HuH-7.5 (cell line): ENCODE measurements around the gene FAM83B.
"Not testable (repeated sequence)": the region's sequence is repeated elsewhere in the genome, so short reads cannot be mapped to it uniquely, and the experiment has no call there.

Source experiments
- DNase-seq: peaks from one replicate; pipeline ENCODE4 v3.0.0; 2011; ENCODE audit warnings: low spot score

The FAM83B gene

DNA sequence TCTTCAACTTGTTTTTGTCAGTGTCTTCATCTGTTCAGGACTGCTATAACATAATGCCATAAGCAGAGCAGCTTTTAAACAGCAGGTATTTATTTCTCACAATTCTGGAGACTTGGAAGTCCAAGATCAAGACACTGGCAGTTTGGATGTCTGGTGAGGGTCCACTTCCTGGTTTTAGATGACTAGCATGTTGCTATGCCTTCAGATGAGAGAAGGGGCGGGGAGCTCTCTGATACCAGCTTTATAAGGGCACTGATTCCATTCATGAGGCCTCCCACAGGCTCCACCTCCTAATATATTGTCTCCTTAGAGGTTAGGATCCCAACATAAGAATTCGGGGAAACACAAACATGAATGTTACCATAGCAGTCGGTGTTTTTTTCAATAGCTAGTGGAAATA is 52.9 kb downstream of the FAM83B start:
- DNase-seq, result no peak

DNA sequence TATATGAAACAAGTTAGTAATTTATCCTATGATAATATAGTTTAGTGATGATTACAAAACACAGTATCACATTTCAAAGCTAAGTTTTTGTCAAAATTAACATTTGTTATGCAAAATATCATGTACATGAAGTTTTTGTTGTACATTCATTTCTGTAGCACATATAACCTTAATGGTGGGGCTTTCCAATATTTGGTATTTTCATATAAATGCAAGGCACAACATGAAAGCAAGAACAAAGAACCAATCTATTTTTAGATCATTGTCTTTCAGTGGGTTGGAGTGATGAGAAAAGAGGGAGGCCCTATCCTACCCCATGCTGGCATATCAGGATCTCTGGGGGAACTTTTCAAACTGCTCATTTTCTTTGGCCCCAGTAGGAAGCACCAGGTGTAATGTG is 53.4 kb downstream of the FAM83B start:
- DNase-seq, result no peak

DNA sequence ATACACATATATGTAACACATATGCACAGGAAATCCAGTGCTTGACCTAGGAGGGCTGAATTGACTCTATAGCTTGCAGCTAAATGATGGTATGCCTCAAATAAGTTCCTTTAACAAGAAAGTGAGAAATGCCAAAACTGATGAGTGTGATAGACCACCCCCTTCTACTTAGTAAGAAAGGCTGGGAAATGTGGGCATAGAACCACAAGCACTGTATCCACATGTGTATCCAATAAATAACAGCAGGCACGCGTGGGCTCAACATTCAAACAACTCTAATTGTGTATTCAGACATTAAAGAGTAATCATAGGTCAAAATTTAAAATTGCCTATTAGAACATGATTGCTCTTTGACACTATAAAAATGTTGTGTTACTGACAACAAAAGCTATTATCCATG is 54.1 kb downstream of the FAM83B start:
- no peak for DNase-seq

DNA sequence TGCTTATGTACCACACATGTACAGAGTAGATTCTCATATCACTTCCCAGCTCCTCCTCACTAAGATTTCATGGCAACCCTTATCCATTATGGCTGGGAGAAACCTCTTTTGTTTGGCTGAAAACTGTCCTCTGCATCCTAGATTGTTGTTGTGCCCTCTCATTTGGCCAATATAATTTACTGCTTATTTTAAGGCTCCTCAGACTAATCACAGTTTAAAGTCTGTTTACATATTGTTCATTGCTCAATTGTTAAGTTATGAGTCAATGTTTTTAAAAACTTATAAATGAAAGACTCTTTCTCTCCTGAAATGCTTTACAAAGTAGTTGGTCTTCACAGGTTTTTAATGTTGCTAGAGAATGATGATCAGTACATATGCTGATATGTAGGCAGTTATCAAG is 57.3 kb downstream of the FAM83B start:
- no peak for DNase-seq

DNA sequence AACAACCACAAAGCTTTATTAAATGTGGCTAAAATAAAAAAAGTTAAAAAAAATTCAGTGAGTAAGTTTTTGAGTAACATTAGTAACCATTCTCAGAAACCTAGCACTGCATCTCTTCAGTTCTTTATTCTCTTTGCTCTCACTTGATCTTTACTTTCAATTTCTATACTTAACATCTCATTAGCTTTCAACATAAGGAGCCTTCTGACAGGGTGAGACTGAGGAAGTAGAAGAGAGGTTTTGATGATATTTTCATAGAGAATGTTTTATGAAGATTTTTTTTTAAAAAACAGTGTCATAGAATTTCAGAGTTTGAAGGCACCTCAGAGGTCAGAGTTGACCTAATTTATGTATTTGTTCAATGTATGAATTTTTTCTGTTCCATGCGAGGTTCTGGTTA is 60.8 kb downstream of the FAM83B start:
- no peak for DNase-seq

DNA sequence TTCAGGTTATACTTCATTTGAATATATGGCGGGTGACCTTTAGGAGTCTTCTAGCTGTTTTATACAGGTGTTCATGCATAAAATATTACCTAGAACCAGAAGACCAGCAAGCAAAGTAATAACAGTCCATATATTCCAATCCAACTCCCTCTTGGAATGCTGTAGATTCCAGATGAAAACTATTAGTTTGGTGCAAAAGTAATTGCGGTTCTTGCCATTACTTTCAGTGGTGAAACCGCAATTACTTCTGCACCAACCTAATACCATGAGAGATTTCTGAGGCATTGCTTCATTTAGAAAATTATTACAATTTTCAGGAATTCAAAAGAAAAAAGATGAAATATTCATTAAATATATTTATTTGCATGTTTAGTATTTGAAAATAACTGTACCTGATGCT is 62.6 kb downstream of the FAM83B start:
- DNase-seq, result no peak

DNA sequence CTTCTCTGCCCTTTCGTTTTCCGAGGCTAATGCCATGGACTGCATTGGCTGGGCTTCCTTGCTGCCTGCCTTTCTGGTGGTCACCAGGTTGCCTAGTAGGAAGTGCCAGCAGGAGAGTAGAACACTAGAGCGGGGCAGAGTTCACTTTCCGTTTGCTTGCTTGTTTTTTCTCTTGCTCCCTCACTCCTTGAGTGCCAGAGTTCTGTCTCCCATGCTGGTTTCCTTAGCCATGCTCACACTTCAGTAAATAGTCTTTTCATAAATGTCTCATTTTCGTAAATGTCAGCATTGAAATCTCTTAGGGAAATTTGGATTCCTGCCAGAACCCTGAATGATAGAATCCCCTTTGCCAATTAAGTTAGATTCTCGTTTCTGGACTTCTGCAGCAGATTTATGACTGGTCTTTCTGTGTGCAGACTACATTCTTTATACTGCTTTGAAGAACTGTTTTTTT is 63.9 kb downstream of the FAM83B start:
- DNase-seq, result no peak

DNA sequence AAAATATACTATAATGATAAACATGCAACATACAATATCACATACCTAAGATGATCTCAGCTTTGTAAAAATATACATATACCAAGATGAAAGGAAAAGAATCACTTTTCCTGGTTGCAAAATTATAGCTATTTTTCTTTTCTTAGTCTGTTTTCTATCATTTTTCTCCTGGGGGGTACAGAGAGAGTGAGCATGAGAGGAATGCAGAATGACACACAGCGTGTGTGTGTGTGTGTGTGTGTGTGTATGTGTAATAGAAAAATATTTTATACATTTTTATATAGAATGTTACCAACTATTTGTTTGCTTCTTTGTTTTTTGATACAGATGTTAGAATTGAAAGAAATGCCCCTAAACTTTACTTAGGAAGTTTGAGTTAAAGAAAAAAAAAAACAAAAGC is 64.3 kb downstream of the FAM83B start:
- no peak for DNase-seq

DNA sequence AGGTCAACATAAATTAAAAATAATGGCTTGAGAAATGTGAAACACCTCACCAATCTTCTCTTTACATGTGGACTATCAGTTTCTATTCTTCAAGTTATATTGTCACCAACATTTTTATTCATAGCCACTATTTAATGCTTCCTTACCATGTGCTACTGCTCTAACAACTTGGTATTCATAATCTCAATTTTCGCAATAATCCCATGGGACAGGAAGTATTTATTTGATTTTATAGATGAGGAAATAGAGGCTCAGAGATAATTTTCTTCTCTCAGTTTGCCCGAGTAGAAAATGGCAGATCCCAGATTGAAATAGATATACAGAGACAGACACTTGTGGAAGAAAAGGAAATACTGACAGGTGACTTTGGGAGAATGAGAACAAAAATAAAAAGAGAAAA is 66.6 kb downstream of the FAM83B start:
- DNase-seq, result no peak

DNA sequence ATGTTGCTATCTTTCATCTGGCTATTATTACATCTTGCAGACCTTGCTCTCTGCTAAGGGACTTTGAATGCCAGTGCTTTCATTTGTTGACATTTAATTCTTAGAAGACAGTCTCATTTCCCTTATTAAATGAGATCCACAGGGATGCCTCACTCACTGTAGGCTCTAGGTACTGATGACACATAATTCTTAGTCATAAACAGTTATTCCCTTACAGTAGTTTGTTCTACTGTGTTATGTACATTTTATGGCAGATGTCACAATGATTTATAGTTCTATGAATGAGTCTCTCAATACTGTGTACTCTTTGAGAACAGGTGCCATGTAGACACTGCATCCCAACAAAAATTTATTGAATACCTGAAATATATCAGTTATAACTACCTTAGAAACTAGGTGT is 70.3 kb downstream of the FAM83B start:
- DNase-seq, result no peak

DNA sequence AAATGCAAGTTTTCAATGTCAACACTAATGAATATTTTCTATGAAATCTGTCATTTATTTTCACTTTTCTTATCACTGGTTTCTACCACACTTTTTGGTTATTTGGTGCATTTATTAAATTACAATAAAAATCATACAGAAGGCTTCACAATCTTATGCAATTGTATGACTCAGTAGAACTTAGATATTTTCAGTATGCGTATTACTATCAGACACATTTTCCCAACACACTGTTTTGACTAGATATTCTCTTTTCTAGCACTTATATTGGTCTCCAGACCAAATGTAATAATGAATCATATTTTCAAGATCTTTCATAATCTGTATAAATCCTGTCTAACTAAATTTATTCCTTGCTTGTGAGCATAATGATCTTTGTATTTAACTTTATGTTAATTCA is 74.1 kb downstream of the FAM83B start:
- DNase-seq, result no peak

DNA sequence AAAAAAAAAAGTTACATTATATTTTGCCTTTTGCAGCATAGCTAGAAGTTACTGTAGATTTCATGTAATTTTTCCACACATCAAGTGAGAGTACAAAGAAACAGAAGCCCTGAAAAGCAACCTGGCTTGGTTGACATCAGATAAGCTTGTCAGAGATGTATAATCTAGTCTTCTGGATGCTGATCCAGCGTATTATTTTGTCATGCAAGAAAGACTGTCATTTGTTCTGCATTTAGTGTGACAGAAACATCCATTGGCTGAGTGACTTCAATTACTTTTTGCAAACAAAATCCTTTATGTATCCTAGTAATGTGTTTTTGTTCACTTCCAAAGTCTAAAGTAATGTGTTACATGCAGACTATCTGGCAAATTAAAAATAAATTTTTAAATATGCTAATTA is 75.3 kb downstream of the FAM83B start:
- no peak for DNase-seq

DNA sequence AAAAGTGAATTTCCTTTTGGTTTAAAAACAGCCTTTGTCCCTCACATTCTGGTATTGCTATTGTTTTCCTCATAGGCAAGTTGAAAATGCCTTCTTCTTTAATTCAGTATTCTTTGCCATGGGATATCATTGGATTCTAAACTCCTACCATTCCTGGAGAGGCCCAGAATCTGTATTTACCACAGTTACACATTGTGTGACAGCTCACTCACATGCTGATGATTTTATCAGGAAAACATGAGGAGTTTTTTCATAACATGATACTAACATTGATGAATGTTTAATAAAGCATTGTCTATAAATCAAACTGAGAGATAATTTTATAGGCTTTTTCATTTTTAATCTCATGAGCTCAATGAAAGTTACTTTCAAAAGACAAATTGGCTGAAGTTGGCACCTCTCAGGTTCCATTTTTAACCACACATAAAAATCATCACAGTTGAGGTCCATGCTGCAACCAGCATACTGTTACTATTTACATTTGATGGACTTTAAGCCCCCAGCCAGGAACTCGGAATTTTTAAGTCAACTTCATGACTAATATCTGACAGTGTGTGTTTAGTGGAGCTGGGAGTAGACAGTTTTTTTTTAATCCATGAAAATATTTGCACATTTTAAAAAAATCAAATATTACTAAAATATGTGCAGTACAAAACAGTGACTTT is 82.8 kb downstream of the FAM83B start:
- DNase-seq, result no peak

DNA sequence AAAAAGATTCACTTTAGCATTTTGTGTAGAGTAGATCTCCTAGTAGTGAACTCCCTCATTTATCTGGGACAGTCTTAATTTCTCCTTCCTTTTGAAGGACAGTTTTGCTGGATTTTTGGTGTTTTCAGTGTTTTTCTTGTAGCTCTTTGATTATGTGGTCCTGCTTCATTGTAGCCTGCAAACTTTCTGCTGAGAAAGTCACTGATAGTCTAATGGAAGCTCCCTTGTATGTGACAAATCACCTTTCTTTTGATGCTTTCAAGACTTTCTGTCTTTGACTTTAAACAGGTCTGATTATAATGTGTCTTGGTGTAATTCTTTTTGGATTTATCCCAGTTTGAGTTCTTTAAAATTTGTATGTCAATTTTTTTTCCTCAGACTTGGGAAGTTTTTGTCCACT is 86.1 kb downstream of the FAM83B start:
- DNase-seq, result no peak

DNA sequence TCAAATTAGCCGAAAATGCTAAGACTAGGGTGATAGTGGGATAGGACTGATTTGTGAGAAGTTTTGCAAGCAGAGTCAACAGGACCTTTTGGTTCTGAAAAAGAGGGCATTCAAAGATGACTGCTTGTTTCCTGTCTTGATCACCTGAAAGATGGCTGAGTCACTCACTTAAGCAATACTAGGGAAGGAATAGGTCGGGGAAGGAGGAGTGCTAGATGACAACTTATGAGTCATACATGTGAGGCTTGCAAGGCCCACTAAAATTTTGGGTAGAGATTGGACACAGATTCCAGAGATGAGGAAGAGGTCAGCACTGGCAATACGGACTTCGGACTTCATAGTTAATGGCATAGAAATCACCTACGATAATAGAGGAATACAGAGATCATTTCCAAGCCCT is 89.2 kb downstream of the FAM83B start:
- DNase-seq, result no peak

DNA sequence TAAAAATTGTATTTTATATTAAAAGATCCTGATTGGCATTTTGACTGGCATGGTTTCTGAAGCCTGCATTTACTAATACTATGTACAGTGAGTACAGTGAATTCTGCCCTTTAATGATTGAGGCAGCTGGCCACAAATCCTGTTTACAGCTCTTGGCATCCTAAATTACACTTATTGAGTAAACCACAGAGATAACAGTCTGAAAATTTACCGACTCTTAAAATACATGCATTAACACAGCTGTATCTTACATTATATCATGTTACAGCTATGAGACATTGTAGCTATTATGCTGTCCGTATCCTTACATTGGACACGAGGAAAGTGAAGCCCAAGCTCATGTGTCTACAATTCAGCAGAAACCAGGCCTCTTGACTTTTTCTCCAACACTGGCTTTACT is 90.8 kb downstream of the FAM83B start:
- no peak for DNase-seq

DNA sequence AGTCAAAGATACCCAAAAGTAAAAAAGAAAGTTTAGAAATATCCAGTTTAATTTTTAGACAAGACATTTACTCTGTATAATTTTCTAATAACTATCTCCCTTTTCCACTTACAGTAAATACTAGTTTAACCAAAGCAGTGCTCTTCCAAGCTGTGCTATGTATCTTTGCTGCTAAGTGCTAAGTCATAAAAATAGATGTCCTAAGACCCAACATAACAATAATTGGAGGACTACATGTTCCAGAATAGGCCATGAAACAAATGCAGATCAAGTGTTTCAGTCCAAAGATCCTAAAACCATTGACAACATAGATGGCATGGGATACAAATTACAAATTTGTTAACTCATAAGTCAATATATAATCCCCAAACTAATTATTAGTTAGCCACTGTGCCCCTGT is 111.1 kb downstream of the FAM83B start:
- no peak for DNase-seq

DNA sequence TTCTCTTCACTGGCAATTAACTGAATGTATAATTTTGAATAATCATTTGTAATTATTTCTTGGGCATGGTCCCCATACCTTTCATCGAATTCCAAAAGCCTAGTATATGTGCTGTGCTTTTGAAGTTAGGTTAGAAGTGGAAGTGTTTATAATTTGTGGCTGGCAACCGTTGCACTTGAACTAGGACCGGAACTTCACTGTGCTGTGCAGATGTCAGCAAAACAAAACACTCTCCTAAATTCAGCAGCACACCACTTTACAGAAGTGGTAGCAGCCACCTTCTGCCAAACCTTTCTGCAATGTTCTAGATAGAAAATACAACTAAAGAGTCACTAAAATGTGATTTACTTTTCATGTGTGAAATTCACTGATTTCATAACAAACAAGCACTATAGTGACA is 111.9 kb downstream of the FAM83B start:
- no peak for DNase-seq

DNA sequence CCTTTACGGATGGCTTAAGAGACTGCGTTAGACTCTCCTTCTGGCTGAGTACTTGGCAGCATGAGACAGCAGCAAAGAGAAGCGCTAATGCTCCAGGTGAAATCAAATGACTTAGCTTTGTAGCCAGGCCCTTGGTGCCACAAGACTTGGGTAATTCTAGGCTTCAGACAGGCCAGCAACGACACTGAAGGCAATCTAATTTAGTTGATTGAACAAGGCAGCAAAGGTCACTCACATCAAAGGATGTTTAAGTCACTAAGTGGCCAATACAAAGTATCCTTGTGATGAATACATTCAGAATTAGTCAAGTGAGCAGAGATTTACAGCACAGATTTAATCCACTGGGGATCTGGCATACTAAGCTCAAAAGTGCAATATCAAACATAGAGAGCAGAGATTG is 113.2 kb downstream of the FAM83B start:
- no peak for DNase-seq

DNA sequence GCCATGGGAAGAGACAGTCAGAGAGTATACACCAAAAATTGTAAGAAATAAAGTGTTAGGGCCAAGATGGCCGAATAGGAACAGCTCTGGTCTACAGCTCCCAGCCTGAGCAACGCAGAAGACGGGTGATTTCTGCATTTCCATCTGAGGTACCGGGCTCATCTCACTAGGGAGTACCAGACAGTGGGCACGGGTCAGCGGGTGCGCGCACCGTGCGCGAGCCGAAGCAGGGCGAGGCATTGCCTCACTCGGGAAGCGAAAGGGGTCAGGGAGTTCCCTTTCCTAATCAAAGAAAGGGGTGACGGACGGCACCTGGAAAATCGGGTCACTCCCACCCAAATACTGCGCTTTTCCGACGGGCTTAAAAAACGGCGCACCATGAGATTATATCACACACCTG is 114.8 kb downstream of the FAM83B start:
- not testable (repeated sequence) for DNase-seq

DNA sequence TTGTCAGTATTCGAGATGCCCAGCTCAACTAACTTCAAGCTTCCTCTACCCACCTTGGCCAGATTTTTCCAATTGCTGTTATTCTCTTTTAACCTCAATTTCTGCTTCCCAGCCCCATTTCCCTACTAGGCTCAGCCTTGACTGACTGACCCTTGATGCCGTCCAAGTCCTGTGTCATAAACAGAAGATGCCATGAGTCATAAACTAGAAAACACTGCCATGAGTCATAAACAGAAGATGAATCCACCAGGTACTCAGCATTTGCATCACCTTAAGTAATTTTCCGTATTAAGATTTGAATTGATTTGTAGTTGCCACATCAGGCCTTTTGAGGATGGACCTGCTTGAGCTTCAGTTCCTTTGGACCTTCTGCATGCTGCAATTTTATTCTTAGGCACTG is 123.8 kb downstream of the FAM83B start:
- no peak for DNase-seq

DNA sequence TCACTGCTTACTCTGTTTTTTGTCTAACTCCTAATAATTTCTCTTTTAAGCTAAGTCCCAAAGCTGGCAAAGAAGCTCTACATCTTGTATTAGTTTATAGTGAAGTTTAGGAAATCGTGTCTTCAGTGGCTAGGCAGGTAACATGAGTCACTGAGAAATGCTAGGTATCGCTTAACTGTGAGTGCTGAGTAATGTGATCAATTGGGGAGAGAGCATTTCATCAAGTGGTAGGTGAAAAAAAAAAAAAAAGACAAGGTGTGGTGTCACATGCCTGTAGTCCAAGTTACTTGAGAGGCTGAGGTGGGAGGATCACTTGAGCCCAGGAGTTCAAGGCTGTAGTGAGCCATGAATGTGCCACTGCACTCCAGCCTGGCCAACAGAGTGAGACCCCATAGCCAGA is 125.3 kb downstream of the FAM83B start:
- no peak for DNase-seq

DNA sequence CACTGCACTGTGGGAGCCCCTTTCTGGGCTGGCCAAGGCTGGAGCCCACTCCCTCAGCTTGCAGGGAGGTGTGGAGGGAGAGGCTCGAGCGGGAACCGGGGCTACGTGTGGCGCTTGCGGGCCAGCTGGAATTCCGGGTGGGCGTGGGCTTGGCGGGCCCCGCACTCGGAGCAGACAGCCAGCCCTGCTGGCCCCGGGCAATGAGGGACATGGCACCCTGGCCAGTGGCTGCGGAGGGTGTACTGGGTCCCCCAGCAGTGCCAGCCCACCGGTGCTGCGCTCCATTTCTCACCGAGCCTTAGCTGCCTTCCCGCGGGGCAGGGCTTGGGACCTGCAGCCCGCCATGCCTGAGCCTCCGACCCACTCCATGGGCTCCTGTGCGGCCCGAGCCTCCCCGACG is 132.6 kb downstream of the FAM83B start:
- DNase-seq, result not testable (repeated sequence)

DNA sequence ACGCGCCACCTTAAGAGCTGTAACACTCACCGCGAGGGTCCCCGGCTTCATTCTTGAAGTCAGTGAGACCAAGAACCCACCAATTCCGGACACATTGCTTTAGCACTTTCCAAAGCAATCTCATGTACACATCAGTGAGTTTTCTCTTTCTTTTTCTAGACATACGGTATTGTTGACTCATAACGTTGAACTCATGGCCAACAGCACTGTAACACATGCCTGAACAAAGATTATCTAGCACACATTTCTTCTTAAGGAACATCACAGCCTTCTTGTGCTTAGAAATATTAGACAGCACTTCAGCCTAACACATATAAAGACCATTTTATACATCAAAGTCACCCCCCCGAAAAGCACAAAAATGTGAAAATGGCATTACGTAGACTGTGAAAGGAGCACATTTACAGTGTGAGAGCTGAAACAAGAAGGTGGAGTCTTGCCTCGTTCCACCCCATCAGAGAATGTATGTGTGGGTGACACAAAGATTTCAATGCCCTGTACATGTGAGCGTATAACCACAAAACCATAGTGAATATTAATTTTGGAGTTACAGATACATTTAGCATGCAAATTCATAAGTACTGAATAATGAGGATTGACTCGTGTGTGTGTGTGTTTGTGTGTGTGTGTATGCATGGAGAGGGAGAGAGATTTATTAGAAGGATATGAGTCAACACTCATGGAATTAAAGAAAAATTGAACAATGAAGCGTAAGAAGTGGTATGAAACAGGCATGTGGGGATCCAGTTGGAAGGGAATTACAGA is 134.1 kb downstream of the FAM83B start:
- DNase-seq, result no peak
